IMR-90 (cell line): ENCODE data around the gene MED12.

Source experiments
- BHLHE40 ChIP-seq: fragments of 150-350 bp; IDR thresholded peaks from 2 replicates; pipeline ENCODE4 v1.6.1; 2016; ENCODE audit warnings: mild to moderate bottlenecking, low read depth, low read length
- CEBPB ChIP-seq: IDR thresholded peaks from 2 replicates; pipeline ENCODE4 v1.6.1; 2012; ENCODE audit warnings: low read depth, low read length, improper control_type of control experiment
- CHD1 ChIP-seq: IDR thresholded peaks from 2 replicates; pipeline ENCODE4 v1.6.1; 2012; ENCODE audit warnings: low read depth, low read length, improper control_type of control experiment
- CTCF ChIP-seq: conservative IDR thresholded peaks from 2 replicates; pipeline ENCODE4 v1.5.1; 2012; ENCODE audit warnings: mild to moderate bottlenecking, low read depth, low read length, improper control_type of control experiment
- POLR2A ChIP-seq: IDR thresholded peaks from 2 replicates; pipeline ENCODE4 v1.6.1; 2012; ENCODE audit warnings: mild to moderate bottlenecking, low read depth, low read length
- SMC3 ChIP-seq: fragments of 150-350 bp; IDR thresholded peaks from 2 replicates; pipeline ENCODE4 v1.6.1; 2016; ENCODE audit warnings: low read depth, mild to moderate bottlenecking, antibody characterized with exemption, low read length, moderate library complexity

- TF ChIP-seq CTCF (no peak), POLR2A (no peak), BHLHE40 (no peak), CEBPB (no peak), SMC3 (no peak), CHD1 (no peak)
These were observed 9.3 kb upstream of the MED12 start for GRCh38 chrX:71109051-71109450.
